ENCODE data around the gene COBLL1.

Gene COBLL1

DNA sequence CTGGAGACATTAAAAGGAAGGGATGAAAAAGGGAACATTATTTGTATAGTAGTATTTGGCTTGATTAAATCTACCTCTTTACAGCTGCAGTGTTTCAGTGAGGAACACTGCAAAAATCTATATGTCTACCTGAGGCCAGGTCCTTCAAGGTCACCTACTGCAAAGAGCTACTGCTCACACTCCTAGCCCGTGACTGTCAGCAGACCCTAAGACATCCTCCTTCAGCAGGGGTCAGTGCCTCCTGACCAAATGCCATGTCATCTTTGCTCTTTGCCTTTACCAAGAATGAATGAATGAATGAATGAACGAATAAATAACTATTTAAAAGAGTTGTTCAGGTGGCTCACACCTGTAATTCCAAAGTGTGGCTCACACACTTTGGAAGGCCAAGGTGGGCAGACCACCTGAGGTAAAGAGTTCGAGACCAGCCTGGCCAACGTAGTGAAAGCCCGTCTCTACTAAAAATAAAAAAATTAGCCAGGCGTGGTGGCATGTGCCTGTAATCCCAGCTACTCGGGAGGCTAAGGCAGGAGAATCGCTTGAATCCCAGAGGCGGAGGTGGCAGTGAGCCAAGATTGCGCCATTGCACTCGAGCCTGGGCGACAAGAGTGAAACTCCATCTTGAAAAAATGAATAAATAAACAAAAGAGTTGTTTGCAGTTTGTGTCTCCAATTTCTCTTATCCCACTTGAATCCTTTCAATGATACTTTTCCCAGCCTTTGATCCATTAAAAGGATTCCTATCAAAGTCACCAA lies 136.0 kb downstream of the COBLL1 start:
- DNase-seq: no peak

DNA sequence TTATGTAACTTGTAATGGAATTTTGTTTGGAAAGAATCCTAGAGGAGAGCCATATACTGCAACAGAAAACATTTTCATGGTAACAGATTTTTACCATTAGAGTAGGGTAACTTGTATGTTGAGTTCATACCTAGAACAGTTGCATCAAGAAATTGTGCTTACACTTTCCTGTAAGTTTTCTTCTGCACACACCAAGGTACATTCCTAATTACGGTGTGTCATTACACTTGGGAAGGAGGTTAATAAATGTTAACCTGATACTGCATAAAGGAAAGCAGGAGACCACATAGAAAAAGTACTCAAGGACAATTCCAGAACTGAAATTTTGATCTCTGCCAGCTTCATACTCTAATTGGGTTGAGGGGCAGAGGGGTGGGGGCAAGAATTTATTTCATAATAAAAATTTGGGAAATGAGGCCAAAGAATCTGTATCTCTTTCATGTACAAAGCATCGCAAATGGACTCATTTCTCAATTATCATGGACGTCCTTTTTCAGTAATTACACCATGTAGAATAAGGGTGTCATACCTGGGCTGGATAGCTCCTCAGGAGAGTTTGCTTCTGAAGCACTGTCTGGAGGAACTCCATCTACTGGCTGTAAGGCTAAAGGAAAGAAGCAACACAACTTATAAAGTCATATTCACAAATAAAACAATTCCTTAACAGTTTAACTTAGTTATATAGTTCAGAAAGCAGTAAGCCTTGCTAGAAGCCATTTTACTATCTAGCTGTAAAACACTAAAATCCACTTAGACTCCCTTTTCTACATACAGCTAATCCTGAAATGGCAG lies 137.5 kb downstream of the COBLL1 start:
- no peak for DNase-seq

DNA sequence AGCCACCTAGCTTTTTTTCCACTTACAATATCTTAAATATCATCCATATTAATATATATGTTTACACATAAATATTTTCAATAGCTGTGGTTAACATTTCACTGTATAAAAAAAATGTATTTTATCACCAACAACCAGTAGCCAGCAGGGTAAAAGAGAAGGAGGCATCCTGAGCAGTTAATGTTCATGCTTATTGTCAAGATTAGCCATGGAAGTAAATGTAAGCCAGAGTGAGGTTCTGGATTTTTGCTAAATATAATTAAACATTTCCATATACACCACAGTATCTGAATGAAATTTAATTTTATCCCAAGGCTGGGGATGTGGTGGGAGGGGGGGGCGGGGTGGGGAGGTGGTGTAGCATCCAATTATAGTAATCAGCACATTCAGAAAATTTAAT lies 140.1 kb downstream of the COBLL1 start:
- DNase-seq: no peak

GRCh38 chr2:164700390-164700789 lies 141.2 kb downstream of the COBLL1 start:
- no peak for DNase-seq

DNA sequence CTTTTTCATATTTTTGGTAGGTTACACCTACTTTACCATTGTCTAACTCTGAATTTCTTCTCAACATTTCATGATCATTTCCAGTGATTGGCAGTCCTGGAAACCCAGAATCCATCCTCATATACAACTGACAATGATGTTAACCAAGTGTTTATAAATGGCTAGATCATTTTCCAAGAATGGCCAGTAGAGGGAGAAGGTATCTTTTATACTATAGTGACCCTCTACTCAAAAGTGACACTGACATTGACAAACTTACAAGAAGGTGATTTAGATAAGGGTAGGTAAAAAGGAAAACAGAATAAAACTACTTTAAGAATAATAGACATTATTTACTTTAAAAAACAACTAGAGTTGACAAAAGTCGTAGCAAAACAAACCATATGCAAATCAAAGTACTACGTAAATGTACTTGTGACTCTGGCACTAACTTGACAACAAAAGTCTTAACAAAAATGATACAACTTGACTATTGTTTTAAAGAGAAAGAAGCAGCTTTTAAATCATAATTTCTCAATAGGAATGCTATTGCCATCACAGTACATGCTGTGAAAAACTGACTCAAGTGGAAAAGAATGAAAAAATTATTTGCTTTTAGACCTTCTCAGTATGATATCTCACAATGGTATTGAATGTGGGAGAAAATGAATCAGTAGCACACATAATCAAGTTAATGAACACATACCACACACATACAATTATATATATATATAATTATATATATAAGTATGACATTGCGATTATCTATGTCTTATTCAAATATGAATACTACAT lies 143.7 kb downstream of the COBLL1 start:
- no peak for DNase-seq

GRCh38 chr2:164696634-164697033 lies 145.0 kb downstream of the COBLL1 start:
- DNase-seq: no peak

GRCh38 chr2:164694275-164694695 lies 147.3 kb downstream of the COBLL1 start:
- DNase-seq: no peak

DNA sequence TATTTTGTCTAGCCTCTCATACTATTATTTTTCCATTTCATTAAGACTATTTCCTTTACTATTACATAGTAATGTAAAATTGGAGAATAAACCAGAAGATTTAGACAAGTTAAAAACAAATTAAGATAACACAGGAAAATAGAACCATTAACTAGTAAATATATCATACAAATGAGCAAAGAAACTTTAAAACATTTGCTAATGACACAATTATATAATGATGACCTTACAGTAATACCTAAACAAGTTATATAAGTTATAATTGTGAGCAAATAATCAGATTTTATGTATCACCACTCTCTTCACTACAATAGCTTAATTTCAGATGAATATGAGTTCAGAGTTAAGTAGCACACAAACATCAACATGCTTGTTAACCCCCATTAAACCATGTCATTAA lies 147.8 kb downstream of the COBLL1 start:
- no peak for DNase-seq

- no peak for DNase-seq
Observed at GRCh38 chr2:164693390-164693789, 148.2 kb downstream of the COBLL1 start.

- DNase-seq: no peak
Observed at GRCh38 chr2:164692958-164693357, 148.7 kb downstream of the COBLL1 start.

DNA sequence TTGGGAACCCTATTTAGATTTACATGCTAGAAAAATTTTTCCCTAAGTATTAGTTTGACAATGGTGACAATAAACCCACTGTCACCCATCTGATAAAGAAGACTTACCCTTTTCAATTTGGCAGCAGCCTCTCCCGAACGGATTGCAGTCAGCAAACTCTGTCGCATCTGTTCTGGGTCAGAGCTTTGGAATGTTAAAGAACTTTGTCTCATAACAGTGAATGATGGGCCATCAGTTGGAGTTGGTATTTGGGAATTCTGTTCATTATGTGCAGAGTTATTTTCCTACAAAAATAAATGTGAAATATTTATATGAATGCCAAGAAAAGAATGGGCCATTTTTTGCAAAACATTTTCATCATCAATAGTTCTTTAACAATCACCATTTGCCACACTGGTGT lies 149.5 kb downstream of the COBLL1 start:
- no peak for DNase-seq

GRCh38 chr2:164691346-164691887 lies 150.2 kb downstream of the COBLL1 start:
- no peak for DNase-seq

DNA sequence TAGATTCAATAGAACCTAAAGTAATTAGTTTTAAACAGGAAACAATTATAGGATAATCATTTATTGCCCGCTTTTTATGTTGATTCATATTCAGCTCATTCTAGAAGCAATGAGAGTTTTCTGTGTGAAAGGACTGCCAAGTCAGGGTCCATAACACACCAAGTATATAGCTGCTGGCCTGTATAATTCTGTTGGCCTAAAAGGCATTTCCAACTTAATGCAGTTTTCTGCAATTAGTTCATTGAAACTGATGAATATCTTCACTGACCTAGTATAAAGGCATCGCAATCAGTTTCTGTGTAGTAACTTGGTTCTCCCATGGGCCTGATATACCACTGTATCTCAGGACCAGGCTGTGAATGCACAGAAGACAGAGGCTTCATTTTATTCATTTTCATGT lies 151.3 kb downstream of the COBLL1 start:
- no peak for DNase-seq

DNA sequence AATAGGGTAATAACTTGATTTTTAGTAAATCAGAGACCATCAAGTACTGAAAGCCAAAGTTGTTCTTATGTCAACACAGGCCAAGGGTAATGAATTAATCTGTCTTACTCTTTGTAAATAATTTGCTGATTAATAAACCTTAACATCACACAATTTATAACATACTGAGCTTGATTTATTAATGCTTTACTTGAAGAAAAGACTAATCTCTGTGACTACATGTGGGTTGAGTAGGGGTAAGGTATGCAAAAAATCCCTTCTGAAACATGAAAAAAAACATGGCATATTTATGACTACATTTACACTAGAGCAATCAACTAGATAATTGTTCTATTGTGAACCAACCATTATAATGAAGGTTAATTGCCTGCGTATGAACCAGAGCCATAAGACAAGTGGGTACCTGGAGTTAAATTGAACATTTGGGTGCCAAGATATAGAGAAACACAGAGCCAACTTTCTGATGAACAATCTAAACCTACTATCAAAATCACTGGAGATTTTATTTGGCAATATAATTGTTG lies 152.7 kb downstream of the COBLL1 start:
- no peak for DNase-seq

- DNase-seq: no peak
Observed at GRCh38 chr2:164681009-164681408, 160.6 kb downstream of the COBLL1 start.

- DNase-seq: no peak
Observed at GRCh38 chr2:164678631-164679149, 162.9 kb downstream of the COBLL1 start.

GRCh38 chr2:164677733-164678132 lies 163.9 kb downstream of the COBLL1 start:
- no peak for DNase-seq

GRCh38 chr2:164677271-164677670 lies 164.4 kb downstream of the COBLL1 start:
- no peak for DNase-seq

- DNase-seq: no peak
Observed at GRCh38 chr2:164675687-164676086, 165.9 kb downstream of the COBLL1 start.

GRCh38 chr2:164675027-164675426 lies 166.6 kb downstream of the COBLL1 start:
- no peak for DNase-seq

GRCh38 chr2:164671664-164672396 lies 169.8 kb downstream of the COBLL1 start:
- DNase-seq: no peak

- no peak for DNase-seq
Observed at GRCh38 chr2:164669291-164669690, 172.3 kb downstream of the COBLL1 start.
